GM18951 (cell line): Measurements from ENCODE around the gene TSEN2.

ENCODE experiments used
- POLR2A ChIP-seq: IDR thresholded peaks from 4 replicates; pipeline ENCODE4 v1.6.1; 2011; ENCODE audit warnings: mild to moderate bottlenecking; ENCODE audit not compliant: insufficient read length, insufficient read depth; ENCODE audit errors: extremely low read depth
- in situ Hi-C: fragments of 300-500 bp; cut with MboI; formaldehyde crosslinking; loops from one replicate; pipeline ENCODE4 v1.12.0; 2022; ENCODE audit warnings: low sequenced_read_pairs, mixed read lengths, inconsistent platforms; ENCODE audit not compliant: unreplicated experiment

Gene TSEN2

GRCh38 chr3:12487336-12487735, 3.1 kb downstream of the TSEN2 start:
- in situ Hi-C loops: no loop called here
- TF ChIP-seq POLR2A: no peak

GRCh38 chr3:12487786-12488185, 3.5 kb downstream of the TSEN2 start:
- in situ Hi-C loops: no loop called here
- no peak for TF ChIP-seq POLR2A

- no peak for TF ChIP-seq POLR2A
- in situ Hi-C loops: no loop called here
Measured at GRCh38 chr3:12489368-12489767, 5.1 kb downstream of the TSEN2 start.

DNA sequence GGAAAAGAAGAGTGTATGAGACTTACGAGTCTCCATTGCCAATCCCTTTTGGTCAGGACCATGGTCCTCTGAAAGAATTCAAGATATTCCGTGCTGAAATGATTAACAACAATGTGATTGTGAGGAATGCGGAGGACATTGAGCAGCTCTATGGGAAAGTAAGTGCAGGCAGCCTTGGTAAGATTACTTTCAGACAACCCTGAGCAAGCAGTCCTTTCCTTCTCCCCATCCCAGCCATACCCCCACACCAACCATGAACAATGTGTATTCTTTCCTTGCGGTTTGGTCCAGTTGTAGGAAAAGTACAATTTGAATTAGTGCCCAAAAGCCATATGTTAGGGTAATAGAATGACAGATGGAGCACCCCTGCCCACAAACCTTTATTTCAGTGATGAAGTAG, 5.6 kb downstream of the TSEN2 start:
- TF ChIP-seq POLR2A: no peak
- in situ Hi-C loops: no loop called here

DNA sequence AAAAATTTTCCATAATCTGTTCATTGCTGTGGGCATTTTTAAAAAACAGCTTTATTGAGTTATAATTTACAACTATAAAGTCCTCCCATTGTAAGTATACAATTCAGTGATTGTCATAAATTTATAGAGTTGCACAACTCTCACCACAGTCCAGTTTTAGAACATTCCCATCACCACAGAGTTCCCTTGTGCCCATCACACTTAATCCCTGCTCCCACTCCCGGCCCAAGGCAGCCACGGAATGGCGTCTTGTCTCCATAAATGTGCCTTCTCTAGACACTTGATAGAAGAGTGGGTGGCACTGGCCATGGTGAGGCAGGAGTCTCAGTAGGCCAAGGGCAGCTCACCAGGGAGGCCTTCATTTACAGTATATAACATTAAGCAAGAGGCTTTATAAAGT, 6.3 kb downstream of the TSEN2 start:
- in situ Hi-C loops: no loop called here
- no peak for TF ChIP-seq POLR2A

GRCh38 chr3:12495749-12496452, 11.6 kb downstream of the TSEN2 start:
- in situ Hi-C loops: no loop called here
- TF ChIP-seq POLR2A: no peak

GRCh38 chr3:12496453-12496761, 12.1 kb downstream of the TSEN2 start:
- in situ Hi-C loops: no loop called here
- no peak for TF ChIP-seq POLR2A

DNA sequence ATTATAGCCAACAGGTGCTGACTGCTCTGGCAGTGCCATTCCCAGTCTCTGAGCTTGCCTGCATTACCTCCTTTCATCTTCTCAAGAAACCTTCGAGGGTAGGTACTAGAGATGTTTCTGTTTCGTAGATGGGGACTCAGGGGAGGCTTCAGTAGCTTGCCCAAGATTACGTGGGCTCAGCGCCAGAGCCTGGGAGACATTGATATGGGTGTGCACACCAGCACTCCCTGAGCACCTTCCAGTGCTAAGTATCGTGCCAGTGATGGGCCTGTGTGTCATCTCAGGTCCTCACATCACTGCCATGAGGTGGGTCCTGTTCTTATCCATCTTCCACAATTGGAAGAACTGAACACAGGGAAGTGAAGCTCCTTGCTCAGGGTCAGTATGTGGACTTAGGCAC, 15.2 kb downstream of the TSEN2 start:
- no peak for TF ChIP-seq POLR2A
- in situ Hi-C loops: no loop called here

GRCh38 chr3:12501360-12502020, 17.2 kb downstream of the TSEN2 start:
- in situ Hi-C loops: no loop called here
- TF ChIP-seq POLR2A: no peak

GRCh38 chr3:12503126-12503957, 19.1 kb downstream of the TSEN2 start:
- no peak for TF ChIP-seq POLR2A
- in situ Hi-C loops: no loop called here

- TF ChIP-seq POLR2A: no peak
- in situ Hi-C loops: no loop called here
Measured at GRCh38 chr3:12506201-12506709, 22.0 kb downstream of the TSEN2 start.

GRCh38 chr3:12507591-12508281, 23.5 kb downstream of the TSEN2 start:
- in situ Hi-C loops: no loop called here

GRCh38 chr3:12508291-12508700, 24.0 kb downstream of the TSEN2 start:
- TF ChIP-seq POLR2A: no peak
- in situ Hi-C loops: no loop called here

More at GRCh38 chr3:12507591-12508281, 23.5 kb downstream of the TSEN2 start:
- no peak for TF ChIP-seq POLR2A

GRCh38 chr3:12509466-12509865, 25.2 kb downstream of the TSEN2 start:
- TF ChIP-seq POLR2A: no peak
- in situ Hi-C loops: no loop called here
